ENCODE measurements around the gene APBA1.

GRCh38 chr9:69386651-69387050, 285.5 kb downstream of the APBA1 start:
- TF ChIP-seq CTCF (IDR thresholded peaks at IDR 0.05; ENCODE audit: control extremely low read depth in 1 of 3, insufficient read depth in 1 of 3, low read depth in 1 of 3, low read length in 3 of 3) (no peak), CREB1 (IDR thresholded peaks at IDR 0.05) (no peak), EP300 (IDR thresholded peaks at IDR 0.05; ENCODE audit: borderline replicate concordance in 1 of 2, low read depth in 2 of 2, low read length in 2 of 2) (no peak), BACH1 (IDR thresholded peaks at IDR 0.05; ENCODE audit: low read length) (no peak), TAF7 (optimal IDR thresholded peaks at IDR 0.05; ENCODE audit: borderline replicate concordance, low read depth, low read length) (no peak), ATF2 (IDR thresholded peaks at IDR 0.05; ENCODE audit: low read length) (no peak), PHF8 (conservative IDR thresholded peaks at IDR 0.05; ENCODE audit: low read depth, low read length) (no peak), POLR2AphosphoS5 (IDR thresholded peaks at IDR 0.05; ENCODE audit: low read depth, low read length) (no peak), ATF3 (IDR thresholded peaks at IDR 0.05; ENCODE audit: insufficient read depth, low read depth, low read length) (no peak), RAD21 (IDR thresholded peaks at IDR 0.05 in 1 of 2, conservative IDR thresholded peaks at IDR 0.05 in 1 of 2; ENCODE audit: low read depth in 2 of 2, low read length in 2 of 2) (no peak), SRF (IDR thresholded peaks at IDR 0.05; ENCODE audit: low read depth, low read length) (no peak), HDAC6 (IDR thresholded peaks at IDR 0.05; ENCODE audit: low read depth, low read length) (no peak), EZH2 (IDR thresholded peaks at IDR 0.05; ENCODE audit: low read depth, low read length, severe bottlenecking) (no peak)

Measured in H1 (cell line).